Adrenal gland (tissue), 12 donors: ENCODE data around the gene SPIB. TPM values are rescaled to one million over a fixed set of nuclear protein-coding genes. Genes with fewer than 3 reads are reported as not detected.

Experiments used
- DNase-seq, 7 donors: peaks; one replicate each; pipeline ENCODE4 v3.0.0-alpha.2; 2019 to 2020
- H3K27ac ChIP-seq, 5 donors: fragments of 200-600 bp; sonication (generic) in 4 of 5; 1 replicate in 3 of 5; 2 replicates in 2 of 5; pipeline versions ENCODE4 v1.5.1 to v1.8.0; 2016 to 2020; ENCODE audit warnings: mild to moderate bottlenecking in 1 of 5
- H3K27me3 ChIP-seq: fragments of 200-600 bp; 2 replicates; pipeline ENCODE4 v1.8.0; 2021
- H3K36me3 ChIP-seq, 2 donors: fragments of 200-600 bp; replicated peaks in 1 of 2; 1 replicate in 1 of 2; 2 replicates in 1 of 2; pipeline versions ENCODE4 v1.5.1 to v1.8.0; 2018 to 2022
- H3K4me1 ChIP-seq, 2 donors: fragments of 200-600 bp; replicated peaks in 1 of 2; 1 replicate in 1 of 2; 2 replicates in 1 of 2; pipeline versions ENCODE4 v1.5.1 to v1.8.0; 2018 to 2021
- H3K4me3 ChIP-seq, 4 donors: fragments of 200-600 bp; sonication (generic) in 3 of 4; one replicate each; pipeline ENCODE4 v1.5.1; 2016 to 2018
- H3K9me3 ChIP-seq, 3 donors: fragments of 200-600 bp; sonication (generic) in 1 of 3; replicated peaks in 1 of 3; 1 replicate in 2 of 3; 2 replicates in 1 of 3; pipeline versions ENCODE4 v1.5.1 to v1.8.0; 2016 to 2021
- CTCF ChIP-seq, 6 experiments: fragments of 450-650 bp in 4 of 6; fragments of 200-600 bp in 2 of 6; sonication (generic) in 1 of 6; IDR thresholded peaks; 1 replicate in 5 of 6; 2 replicates in 1 of 6; pipeline versions ENCODE4 v1.5.1 to v1.8.0; 2016 to 2021; ENCODE audit warnings: antibody characterized with exemption in 6 of 6, mild to moderate bottlenecking in 2 of 6, moderate library complexity in 1 of 6
- POLR2A ChIP-seq, 2 donors: fragments of 450-650 bp; IDR thresholded peaks; one replicate each; pipeline ENCODE4 v1.6.1; 2017; ENCODE audit warnings: antibody characterized with exemption in 2 of 2, mild to moderate bottlenecking in 2 of 2, moderate library complexity in 1 of 2
- WGBS, 4 donors: extraction: QIAGEN DNeasy Blood & Tissue Kit in 2 of 4; methylation state at CpG; one replicate each; pipeline versions ENCODE4 v1.1.5 to v1.1.7; 2013 to 2017; 5-methylcytosine and 5-hydroxymethylcytosine counted together
- intact Hi-C, 2 donors: fragments of 100-400 bp; cut with DNase I; formaldehyde crosslinking; loops; one replicate each; pipeline versions ENCODE4 v1.14.1 to v1.15.0; 2022 to 2023
- polyA plus RNA-seq, 3 donors: library from polyadenylated mRNA; stranded (reverse); fragments of 200-250 nt in 2 of 3; fragments of 350-450 nt in 1 of 3; fragmentation: Illumina TruSeq in 1 of 3; extraction: RNeasy Lipid Tissue Mini Kit (QIAGEN cat#74804) in 1 of 3; gene quantifications; one replicate each; pipeline ENCODE4 v1.2.3, GENCODE V29; 2013 to 2014
- total RNA-seq, 9 donors: library from RNA; depleted of rRNA in 4 of 9; stranded (reverse); fragments of >200 nt in 4 of 9; fragments of 120-200 nt in 1 of 9; fragmentation: NEBNext Ultra II Directional in 1 of 9; extraction: Animal tissue kit (Norgen Biotek cat#: 25700) in 1 of 9; gene quantifications; one replicate each; pipeline versions ENCODE4 v1.1.0 to v1.2.4, GENCODE V29; 2013 to 2023
- donor health status: healthy with polysubstance abuse.
- donor health status: Bipolar disorder and iron deficiency.
- donor health status: DM: yes; HTN: yes; CAD: no.
- donor health status: DM: no; HTN: no; CAD: no.
- donor health status: DM: no; HTN: no; CAD: no.
- donor health status: DM: yes; HTN: yes; CAD: no.

Gene SPIB
- total and polyA plus RNA-seq, 12 donors: 0.03 to 0.29 (median 0.12) TPM; not detected in 8

GRCh38 chr19:50413096-50413495 is 5.6 kb upstream of the SPIB start:
- DNase-seq: no peak
- intact Hi-C loops: no loop called here
- Histone ChIP-seq H3K27ac (no peak overlapping the region), H3K9me3 (no peaks in the 10 kb centered on the region), H3K27me3 (peaks cover 9% of the 10 kb centered on the region), H3K36me3 (no peaks in the 10 kb centered on the region), H3K4me3 (no peak overlapping the region), H3K4me1 (no peaks in the 10 kb centered on the region)
- WGBS, 4 donors: 95 to 100% (median 96%) methylated on average over 3 to 13 of the region's 13 CpGs
- TF ChIP-seq CTCF (IDR thresholded peaks at IDR 0.05) (no peak), POLR2A (IDR thresholded peaks at IDR 0.05) (no peak)

GRCh38 chr19:50413531-50413930 is 5.2 kb upstream of the SPIB start:
- H3K27ac ChIP-seq: no peak overlapping the region
- no peak for DNase-seq
- no peaks in the 10 kb centered on the region for H3K9me3 ChIP-seq
- no peak overlapping the region for H3K4me3 ChIP-seq
- 95 to 99% (median 96%) methylated on average over 20 to 21 of the region's 21 CpGs for WGBS, 4 donors
- H3K4me1 ChIP-seq: no peaks in the 10 kb centered on the region
- peaks cover 12% of the 10 kb centered on the region for H3K27me3 ChIP-seq
- intact Hi-C loops: no loop called here
- TF ChIP-seq CTCF (IDR thresholded peaks at IDR 0.05) (no peak), POLR2A (IDR thresholded peaks at IDR 0.05) (no peak)
- H3K36me3 ChIP-seq: no peaks in the 10 kb centered on the region

GRCh38 chr19:50414864-50415660 is 3.7 kb upstream of the SPIB start:
- intact Hi-C loops: loop anchor here (2.0 to 5.0 kb wide), 2 partner anchors 48 kb away; partner anchors contain the start of gene NAPSA (in 1 of the 2)

GRCh38 chr19:50415661-50416033 is 3.1 kb upstream of the SPIB start:
- DNase-seq: peak in 1 of 7 donors; percentile 42
- TF ChIP-seq CTCF (IDR thresholded peaks at IDR 0.05) (no peak), POLR2A (IDR thresholded peaks at IDR 0.05) (no peak)
- Histone ChIP-seq H3K4me1 (no peaks in the 10 kb centered on the region), H3K27me3 (peaks cover 27% of the 10 kb centered on the region), H3K36me3 (no peaks in the 10 kb centered on the region), H3K27ac (no peak overlapping the region), H3K9me3 (no peaks in the 10 kb centered on the region), H3K4me3 (no peak overlapping the region)
- WGBS, 4 donors: 60 to 96% (median 80%) methylated on average over 1 to 22 of the region's 22 CpGs
- intact Hi-C loops: loop anchor here (2.0 to 5.0 kb wide), 2 partner anchors 48 to 49 kb away; partner anchors contain the start of gene NAPSA (in 1 of the 2)

More at GRCh38 chr19:50414864-50415660, 3.7 kb upstream of the SPIB start:
- H3K27ac ChIP-seq: no peak overlapping the region
- no peaks in the 10 kb centered on the region for H3K36me3 ChIP-seq
- H3K27me3 ChIP-seq: peaks cover 25% of the 10 kb centered on the region
- TF ChIP-seq POLR2A (IDR thresholded peaks at IDR 0.05) (no peak), CTCF (IDR thresholded peaks at IDR 0.05) (peak; percentile 74 to 92 (median 82))
- 45 to 81% (median 57%) methylated on average over 12 to 37 of the region's 37 CpGs for WGBS, 4 donors
- H3K4me3 ChIP-seq: no peak overlapping the region
- no peaks in the 10 kb centered on the region for H3K4me1 ChIP-seq
- DNase-seq: peak; percentile 60 to 86 (median 76)
- no peaks in the 10 kb centered on the region for H3K9me3 ChIP-seq
